GM12878 (cell line): ENCODE data around the gene GARIN5B. TPM values are rescaled to one million over a fixed set of nuclear protein-coding genes. Genes with fewer than 3 reads are reported as not detected.

Experiments used
- ATAC-seq: fragments of 200-7000 bp; cut with Tn5 transposase; 3 replicates; pipeline ENCODE4 v1.9.1; 2020; ENCODE audit warnings: mild to moderate bottlenecking, moderate library complexity
- BruUV-seq: library from RNA; stranded (reverse); fragments of 400-500 nt; replicated peaks from 2 replicates; lab custom pipeline; 2021; lab: Mats Ljungman, UMichigan
- CTCF ChIA-PET: fragments of 300-600 bp; sonication (Branson Sonifier 250); formaldehyde crosslinking; extraction: SDS; loops from one replicate; lab custom pipeline; 2021; ENCODE audit warnings: inconsistent platforms; lab: Yijun Ruan, JAX
- POLR2A ChIA-PET: fragments of 350-600 bp; formaldehyde crosslinking; extraction: SDS; loops from one replicate; lab custom pipeline; 2021; ENCODE audit warnings: inconsistent platforms; lab: Charles Lee
- RAD21 ChIA-PET: fragments of 300-600 bp; sonication (Branson Sonifier 250); formaldehyde crosslinking; loops from one replicate; lab custom pipeline; 2023; ENCODE audit warnings: antibody characterized with exemption; ENCODE audit not compliant: unreplicated experiment; lab: Charles Lee
- SMC1A ChIA-PET: fragments of 300-600 bp; sonication (Branson Sonifier 250); formaldehyde crosslinking; loops from one replicate; lab custom pipeline; 2023; ENCODE audit not compliant: unreplicated experiment, uncharacterized antibody; lab: Charles Lee
- DNase-seq: peaks from one replicate; pipeline ENCODE4 v3.0.0-alpha.2; 2011; ENCODE audit warnings: low read depth, low spot score
- FAIRE-seq: peaks from 3 replicates; lab custom pipeline; 2011; peaks lifted over from hg19 to GRCh38; lab: Jason Lieb, UNC
- H2AFZ ChIP-seq: 2 replicates; pipeline ENCODE4 v1.6.0; 2011; ENCODE audit warnings: low read depth, low read length, control low read depth; ENCODE audit not compliant: control insufficient read depth
- H3K27ac ChIP-seq: 2 replicates; pipeline ENCODE4 v1.5.1; 2011; ENCODE audit warnings: control low read depth; ENCODE audit not compliant: control insufficient read depth, insufficient read depth
- H3K27me3 ChIP-seq, 2 experiments: replicated peaks in 1 of 2; 2 replicates each; pipeline versions ENCODE4 v1.6.0 to v1.6.1; 2011; ENCODE audit warnings: low read length in 1 of 2; ENCODE audit not compliant: control insufficient read depth in 2 of 2, insufficient read depth in 2 of 2
- H3K36me3 ChIP-seq, 2 experiments: 2 replicates each; pipeline ENCODE4 v1.5.1; 2011; ENCODE audit warnings: low read length in 1 of 2; ENCODE audit not compliant: control insufficient read depth in 2 of 2, insufficient read depth in 2 of 2
- H3K4me1 ChIP-seq: 2 replicates; pipeline ENCODE4 v1.6.1; 2011; ENCODE audit warnings: mild to moderate bottlenecking, low read length, moderate library complexity, mixed read lengths; ENCODE audit not compliant: control insufficient read depth, insufficient read depth
- H3K4me2 ChIP-seq: 2 replicates; pipeline ENCODE4 v1.6.0; 2011; ENCODE audit warnings: control low read depth; ENCODE audit not compliant: control insufficient read depth, insufficient read depth
- H3K4me3 ChIP-seq: fragments of 200-600 bp; sonication (generic); 2 replicates; pipeline ENCODE4 v1.5.1; 2016
- H3K79me2 ChIP-seq: 2 replicates; pipeline ENCODE4 v1.6.0; 2011; ENCODE audit warnings: low read length; ENCODE audit not compliant: control insufficient read depth, insufficient read depth
- H3K9ac ChIP-seq: 2 replicates; pipeline ENCODE4 v1.8.0; 2011; ENCODE audit warnings: low read length, control low read depth, mixed read lengths; ENCODE audit not compliant: control insufficient read depth, insufficient read depth
- H3K9me3 ChIP-seq: replicated peaks from 3 replicates; pipeline ENCODE4 v1.5.1; 2011; ENCODE audit warnings: mild to moderate bottlenecking, low read length; ENCODE audit not compliant: control insufficient read depth, insufficient read depth
- H4K20me1 ChIP-seq: 2 replicates; pipeline ENCODE4 v1.6.0; 2011; ENCODE audit not compliant: control insufficient read depth, insufficient read depth
- BACH1 ChIP-seq: fragments of 450-650 bp; IDR thresholded peaks from 2 replicates; pipeline ENCODE4 v1.6.1; 2017; ENCODE audit warnings: mild to moderate bottlenecking, borderline replicate concordance
- BHLHE40 ChIP-seq, 2 experiments: fragments of 450-650 bp in 1 of 2; IDR thresholded peaks; 2 replicates each; pipeline ENCODE4 v1.6.1; 2011 to 2017; ENCODE audit warnings: low read depth in 2 of 2, borderline replicate concordance in 1 of 2, improper control_type of control experiment in 1 of 2, low read length in 1 of 2, mild to moderate bottlenecking in 1 of 2
- IKZF1 ChIP-seq: fragments of 450-650 bp; conservative IDR thresholded peaks from 2 replicates; pipeline ENCODE4 v1.6.1; 2017; ENCODE audit warnings: antibody characterized with exemption, mild to moderate bottlenecking
- IKZF2 ChIP-seq, 2 experiments: fragments of 450-650 bp; IDR thresholded peaks; 2 replicates each; pipeline ENCODE4 v1.6.1; 2017; ENCODE audit warnings: mild to moderate bottlenecking in 2 of 2, moderate library complexity in 2 of 2
- KLF5 ChIP-seq: fragments of 450-650 bp; IDR thresholded peaks from 2 replicates; pipeline ENCODE4 v1.6.1; 2014; ENCODE audit warnings: mild to moderate bottlenecking; ENCODE audit not compliant: partially characterized antibody
- NFXL1 ChIP-seq: fragments of 450-650 bp; IDR thresholded peaks from 2 replicates; pipeline ENCODE4 v1.6.1; 2017; ENCODE audit warnings: antibody characterized with exemption, mild to moderate bottlenecking, borderline replicate concordance
- PML ChIP-seq: IDR thresholded peaks from 2 replicates; pipeline ENCODE4 v1.6.1; 2012; ENCODE audit warnings: low read length, inconsistent platforms
- SREBF1 ChIP-seq: IDR thresholded peaks from 2 replicates; pipeline ENCODE4 v1.6.1; 2012; ENCODE audit warnings: mild to moderate bottlenecking, low read length
- STAT1 ChIP-seq: fragments of 450-650 bp; conservative IDR thresholded peaks from 2 replicates; pipeline ENCODE4 v1.6.1; 2014; ENCODE audit warnings: antibody characterized with exemption, mild to moderate bottlenecking
- TARDBP ChIP-seq: IDR thresholded peaks from 2 replicates; pipeline ENCODE4 v1.6.1; 2016; ENCODE audit warnings: borderline replicate concordance
- WGBS: methylation state at CpG from one replicate; pipeline ENCODE4 v1.1.6; 2016; ENCODE audit warnings: low lambda C conversion rate; ENCODE audit not compliant: insufficient replicate concordance, insufficient coverage; ENCODE audit errors: missing lambda C conversion rate; 5-methylcytosine and 5-hydroxymethylcytosine counted together
- in situ Hi-C: fragments of 300-500 bp; cut with MboI; formaldehyde crosslinking; loops from 9 replicates; pipeline ENCODE4 v1.14.3; 2018; ENCODE audit warnings: mixed read lengths
- intact Hi-C: fragments of 100-400 bp; cut with micrococcal nuclease; formaldehyde crosslinking; loops from one replicate; pipeline ENCODE4 v1.14.2; 2022; ENCODE audit not compliant: unreplicated experiment
- polyA plus RNA-seq, 11 experiments: library from polyadenylated mRNA; depleted of rRNA in 4 of 11; unstranded in 6 of 11; stranded (reverse) in 5 of 11; fragments of >200 nt; fragmentation: Nextera tagmentation in 4 of 11; fragmentation: Illumina TruSeq in 1 of 11; extraction: Ambion mirVana in 4 of 11; extraction: Trizol in 1 of 11; gene quantifications; 1 replicate in 1 of 11; 2 replicates in 10 of 11; pipeline versions ENCODE4 v1.2.1 to v1.2.3, GENCODE V29; 2011 to 2016; ENCODE audit warnings: inconsistent platforms in 2 of 11, missing spikeins in 2 of 11, low read depth in 1 of 11
- total RNA-seq, 4 experiments: library from RNA; depleted of rRNA in 3 of 4; stranded (reverse); fragments of >200 nt in 3 of 4; fragmentation: Illumina TruSeq in 1 of 4; extraction: Trizol in 1 of 4; gene quantifications; 2 replicates each; pipeline versions ENCODE4 v1.2.1 to v1.2.3, GENCODE V29; 2013 to 2021
- TF ChIP-seq, protein P1 (sequence below): fragments of 450-650 bp; IDR thresholded peaks from 2 replicates; pipeline ENCODE4 v1.6.1; 2016; ENCODE audit warnings: mild to moderate bottlenecking
- TF ChIP-seq, protein P2 (sequence below): fragments of 450-650 bp; IDR thresholded peaks from 2 replicates; pipeline ENCODE4 v1.6.1; 2017; ENCODE audit warnings: mild to moderate bottlenecking, low read depth, inconsistent platforms; ENCODE audit not compliant: poor library complexity, severe bottlenecking
- TF ChIP-seq, protein P3 (sequence below): IDR thresholded peaks from 2 replicates; pipeline ENCODE4 v1.6.1; 2011; ENCODE audit warnings: borderline replicate concordance, low read depth, mild to moderate bottlenecking, moderate library complexity, mixed read lengths, low read length; ENCODE audit not compliant: insufficient read depth; ENCODE audit errors: extremely low read length

GARIN5B gene
- total and polyA plus RNA-seq, 10 of the 15 experiments (the other 5 are each of a cell fraction or from before 2014, with no cell fraction given): not detected

DNA sequence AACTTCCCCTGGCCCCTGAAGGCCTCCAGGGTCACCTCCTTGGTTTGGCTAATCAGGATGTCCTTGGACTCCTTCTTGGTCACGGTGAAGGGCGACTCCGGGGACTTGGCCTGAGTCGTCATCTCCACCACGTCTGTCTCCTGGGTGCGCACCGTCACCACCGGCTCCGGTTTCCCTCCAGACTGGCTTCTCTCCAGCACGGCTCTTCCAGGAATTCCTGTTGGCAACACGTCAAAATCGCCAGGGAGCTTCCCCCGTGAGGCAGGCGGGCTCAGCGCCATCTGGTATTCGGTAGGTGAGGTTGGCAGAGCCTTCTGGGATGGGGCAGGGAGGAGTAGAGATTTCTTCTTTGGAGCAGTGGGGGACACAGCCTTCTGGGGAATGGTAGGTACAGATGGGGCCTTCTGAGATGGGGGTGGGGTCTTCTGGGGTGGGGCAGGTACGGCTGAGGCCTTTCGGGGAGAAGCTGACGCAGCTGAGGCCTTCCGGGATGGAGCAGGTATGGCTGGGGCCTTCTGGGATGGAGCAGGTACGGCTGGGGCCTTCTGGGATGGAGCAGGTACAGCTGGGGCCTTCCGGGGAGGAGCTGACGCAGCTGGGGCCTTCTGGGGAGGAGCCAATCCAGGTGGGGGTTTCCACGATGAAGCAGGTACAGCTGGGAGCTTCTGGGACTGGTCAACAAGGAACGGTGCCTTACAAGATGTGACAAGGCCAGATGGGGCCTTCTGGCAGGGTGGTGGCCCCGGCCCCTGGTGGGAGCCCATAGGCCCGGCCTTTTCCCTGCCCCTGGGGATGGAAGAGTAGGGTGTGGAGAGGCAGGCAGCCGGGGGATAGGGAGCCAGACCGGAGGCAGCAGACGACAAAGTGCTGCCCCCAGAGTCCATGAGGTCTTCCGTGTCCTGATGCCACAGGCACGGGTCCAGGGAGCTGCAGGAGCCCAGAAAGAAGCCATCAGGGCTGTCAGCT, 3.8 kb downstream of the GARIN5B start (continued):
- TF ChIP-seq, protein P1, sequence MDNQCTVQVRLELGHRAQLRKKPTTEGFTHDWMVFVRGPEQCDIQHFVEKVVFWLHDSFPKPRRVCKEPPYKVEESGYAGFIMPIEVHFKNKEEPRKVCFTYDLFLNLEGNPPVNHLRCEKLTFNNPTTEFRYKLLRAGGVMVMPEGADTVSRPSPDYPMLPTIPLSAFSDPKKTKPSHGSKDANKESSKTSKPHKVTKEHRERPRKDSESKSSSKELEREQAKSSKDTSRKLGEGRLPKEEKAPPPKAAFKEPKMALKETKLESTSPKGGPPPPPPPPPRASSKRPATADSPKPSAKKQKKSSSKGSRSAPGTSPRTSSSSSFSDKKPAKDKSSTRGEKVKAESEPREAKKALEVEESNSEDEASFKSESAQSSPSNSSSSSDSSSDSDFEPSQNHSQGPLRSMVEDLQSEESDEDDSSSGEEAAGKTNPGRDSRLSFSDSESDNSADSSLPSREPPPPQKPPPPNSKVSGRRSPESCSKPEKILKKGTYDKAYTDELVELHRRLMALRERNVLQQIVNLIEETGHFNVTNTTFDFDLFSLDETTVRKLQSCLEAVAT: no peak
- TF ChIP-seq SREBF1: no peak
- no peak for TF ChIP-seq NFXL1
- TF ChIP-seq BHLHE40 (IDR thresholded peaks at IDR 0.05; ENCODE audit: borderline replicate concordance in 1 of 2, low read depth in 2 of 2, low read length in 1 of 2): no peak

DNA sequence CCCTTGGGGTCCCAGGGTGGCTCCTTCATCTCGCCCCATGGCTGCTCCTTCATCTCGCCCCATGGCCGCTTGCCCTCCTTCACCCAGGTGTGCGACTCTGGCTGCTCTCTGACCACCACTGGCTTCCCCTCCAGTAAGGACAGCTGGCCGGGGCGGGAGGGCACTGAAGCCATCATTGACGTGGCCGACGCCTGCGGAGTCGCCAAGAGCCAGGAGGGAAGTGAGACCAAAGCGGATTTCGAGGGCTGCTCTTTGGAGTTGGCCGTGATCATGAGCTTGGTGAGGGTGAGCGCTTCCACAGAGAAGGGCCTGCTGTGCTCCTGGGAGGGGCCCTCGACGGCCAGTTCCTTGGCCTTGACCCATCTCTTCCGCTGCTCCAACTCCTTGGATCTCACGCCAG, 4.6 kb downstream of the GARIN5B start:
- no peak for DNase-seq
- ChIA-PET CTCF (no interaction called here), RAD21 (no interaction called here), SMC1A (no interaction called here), POLR2A (no interaction called here)
- in situ Hi-C loops (no loop called here), intact Hi-C loops (no loop called here)
- Histone ChIP-seq H3K4me1 (no peaks in the 10 kb centered on the region), H3K36me3 (no peaks in the 10 kb centered on the region), H3K79me2 (no peaks in the 10 kb centered on the region), H3K27ac (no peak overlapping the region), H3K27me3 (peaks cover 0 to 8% of the 10 kb centered on the region in 2 experiments; a peak in 3 of 4 replicates), H2AFZ (no peak overlapping the region), H3K4me3 (no peak overlapping the region), H3K9me3 (no peaks in the 10 kb centered on the region), H4K20me1 (no peaks in the 10 kb centered on the region), H3K9ac (no peak overlapping the region), H3K4me2 (no peak overlapping the region)
- TF ChIP-seq KLF5 (no peak), BACH1 (no peak), IKZF1 (no peak), IKZF2 (IDR thresholded peaks at IDR 0.05) (no peak), STAT1 (no peak), TARDBP (no peak), PML (no peak)
- TF ChIP-seq, protein P2, sequence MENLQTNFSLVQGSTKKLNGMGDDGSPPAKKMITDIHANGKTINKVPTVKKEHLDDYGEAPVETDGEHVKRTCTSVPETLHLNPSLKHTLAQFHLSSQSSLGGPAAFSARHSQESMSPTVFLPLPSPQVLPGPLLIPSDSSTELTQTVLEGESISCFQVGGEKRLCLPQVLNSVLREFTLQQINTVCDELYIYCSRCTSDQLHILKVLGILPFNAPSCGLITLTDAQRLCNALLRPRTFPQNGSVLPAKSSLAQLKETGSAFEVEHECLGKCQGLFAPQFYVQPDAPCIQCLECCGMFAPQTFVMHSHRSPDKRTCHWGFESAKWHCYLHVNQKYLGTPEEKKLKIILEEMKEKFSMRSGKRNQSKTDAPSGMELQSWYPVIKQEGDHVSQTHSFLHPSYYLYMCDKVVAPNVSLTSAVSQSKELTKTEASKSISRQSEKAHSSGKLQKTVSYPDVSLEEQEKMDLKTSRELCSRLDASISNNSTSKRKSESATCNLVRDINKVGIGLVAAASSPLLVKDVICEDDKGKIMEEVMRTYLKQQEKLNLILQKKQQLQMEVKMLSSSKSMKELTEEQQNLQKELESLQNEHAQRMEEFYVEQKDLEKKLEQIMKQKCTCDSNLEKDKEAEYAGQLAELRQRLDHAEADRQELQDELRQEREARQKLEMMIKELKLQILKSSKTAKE: no peak
- TF ChIP-seq, protein P3, sequence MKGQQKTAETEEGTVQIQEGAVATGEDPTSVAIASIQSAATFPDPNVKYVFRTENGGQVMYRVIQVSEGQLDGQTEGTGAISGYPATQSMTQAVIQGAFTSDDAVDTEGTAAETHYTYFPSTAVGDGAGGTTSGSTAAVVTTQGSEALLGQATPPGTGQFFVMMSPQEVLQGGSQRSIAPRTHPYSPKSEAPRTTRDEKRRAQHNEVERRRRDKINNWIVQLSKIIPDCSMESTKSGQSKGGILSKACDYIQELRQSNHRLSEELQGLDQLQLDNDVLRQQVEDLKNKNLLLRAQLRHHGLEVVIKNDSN: no peak
- ATAC-seq: no peak
- no TSS peak for BruUV-seq
- WGBS: 71% methylated on average over 19 of the region's 19 CpGs
- FAIRE-seq: no peak
